Measurements from ENCODE around the gene DGKD.
"Not testable (repeated sequence)": the region's sequence is repeated elsewhere in the genome, so short reads cannot be mapped to it uniquely, and the experiment has no call there.

DGKD gene

DNA sequence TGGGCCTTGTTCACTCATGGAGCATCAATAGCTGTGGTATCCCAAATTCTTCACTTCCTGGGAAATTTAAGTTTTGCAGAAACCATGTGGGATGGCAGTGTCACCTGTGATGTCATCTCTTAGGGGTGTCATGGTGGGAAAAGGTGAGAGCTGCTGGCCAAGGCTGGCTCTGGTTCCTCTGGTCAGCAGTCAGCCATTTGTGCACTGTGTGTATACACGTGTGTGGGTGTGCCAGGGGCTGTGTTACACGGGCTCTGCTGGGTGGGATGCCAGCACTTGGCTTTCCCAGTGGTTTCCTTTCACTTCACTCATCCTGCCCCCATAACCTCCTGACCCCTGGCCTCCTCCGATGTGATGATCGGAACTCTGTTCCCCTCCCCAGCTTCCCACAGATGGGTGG, 25.4 kb upstream of the DGKD start:
- Mint-ChIP-seq H3K27ac (no peak overlapping the region), H3K4me1 (ENCODE audit: low read depth) (peaks cover 29% of the 10 kb centered on the region)

DNA sequence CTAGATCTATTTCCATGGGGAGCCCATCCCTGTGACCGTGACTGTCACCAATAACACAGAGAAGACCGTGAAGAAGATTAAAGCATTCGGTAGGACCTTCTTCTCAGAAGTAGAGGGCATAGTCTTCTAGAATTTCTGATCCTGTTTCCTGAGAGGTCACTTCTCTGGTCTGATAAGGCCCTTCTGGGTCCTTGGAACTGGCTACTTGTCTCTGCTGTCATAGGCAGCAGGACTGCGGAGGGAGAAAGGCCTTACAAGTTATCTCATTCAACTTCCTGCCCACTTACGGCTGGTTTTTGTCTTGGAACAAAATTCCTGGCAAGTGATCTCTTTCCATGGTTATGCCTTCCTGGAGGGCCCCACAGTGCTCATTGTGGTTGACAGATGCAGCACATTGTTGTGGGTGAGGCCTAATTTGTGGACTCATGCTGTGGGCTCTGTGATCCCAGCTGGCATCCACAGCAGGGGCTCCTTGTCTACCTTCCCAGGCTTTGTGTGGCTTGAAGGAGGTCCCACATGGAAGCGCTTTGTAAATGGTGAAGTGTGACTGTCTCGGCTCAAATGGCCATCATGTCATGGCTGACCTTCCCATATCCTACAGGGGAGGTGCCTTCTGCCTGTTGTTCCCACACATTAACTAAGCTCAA, 24.7 kb upstream of the DGKD start:
- H3K4me1 Mint-ChIP-seq (ENCODE audit: low read depth), result peaks cover 36% of the 10 kb centered on the region
- H3K36me3 Mint-ChIP-seq (ENCODE audit: low read depth), result no peaks in the 10 kb centered on the region
- H3K27ac Mint-ChIP-seq, result no peak overlapping the region
- H3K27me3 Mint-ChIP-seq, result no peaks in the 10 kb centered on the region
- H3K9me3 Mint-ChIP-seq, result no peaks in the 10 kb centered on the region
- H3K4me3 Mint-ChIP-seq, result no peak overlapping the region

More for the DNA sequence above, 25.4 kb upstream of the DGKD start:
- Mint-ChIP-seq H3K27me3 (no peaks in the 10 kb centered on the region), H3K36me3 (ENCODE audit: low read depth) (no peaks in the 10 kb centered on the region), H3K9me3 (no peaks in the 10 kb centered on the region), H3K4me3 (no peak overlapping the region)

DNA sequence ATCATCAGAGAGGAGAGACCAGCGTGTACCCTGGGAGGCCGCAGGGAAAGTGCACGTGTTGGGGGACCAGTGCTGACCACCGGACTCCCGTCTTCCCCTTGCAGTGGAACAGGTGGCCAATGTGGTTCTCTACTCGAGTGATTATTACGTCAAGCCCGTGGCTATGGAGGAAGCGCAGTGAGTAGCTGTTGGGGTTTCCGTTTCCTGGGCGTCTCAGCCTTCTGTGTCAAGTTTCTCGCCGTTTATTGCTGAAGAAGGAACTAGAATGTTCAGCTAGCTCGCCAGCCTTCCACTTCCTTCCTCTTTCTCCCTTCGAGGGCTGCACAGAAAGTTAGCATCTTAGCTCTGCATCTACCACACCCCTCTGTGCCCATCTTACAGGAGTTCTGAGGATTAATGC, 22.8 kb upstream of the DGKD start:
- H3K9me3 Mint-ChIP-seq, result no peaks in the 10 kb centered on the region
- H3K27ac Mint-ChIP-seq, result peak overlapping the region; percentile 90
- H3K27me3 Mint-ChIP-seq, result no peaks in the 10 kb centered on the region
- peaks cover 45% of the 10 kb centered on the region for H3K4me1 Mint-ChIP-seq (ENCODE audit: low read depth)
- H3K4me3 Mint-ChIP-seq, result peak overlapping the region; percentile 38
- H3K36me3 Mint-ChIP-seq (ENCODE audit: low read depth), result no peaks in the 10 kb centered on the region

DNA sequence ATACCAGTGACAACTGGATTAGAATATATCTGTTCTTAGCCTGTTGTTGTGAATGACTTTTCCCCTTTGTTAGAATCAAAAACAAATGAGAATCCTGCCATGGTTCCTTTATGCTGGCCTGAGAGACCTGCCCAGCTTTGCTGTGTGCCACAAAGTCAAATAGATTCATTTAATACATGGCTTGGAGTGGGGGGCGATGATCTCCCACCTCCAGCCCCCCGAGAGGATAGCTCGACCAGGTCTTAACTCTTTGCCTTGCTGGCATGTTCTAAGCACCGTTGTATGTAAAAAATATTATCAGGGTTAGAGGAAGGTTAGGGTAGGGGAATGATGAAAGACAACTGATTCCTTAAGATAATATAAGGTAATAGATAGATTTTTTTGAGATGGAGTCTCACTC, 22.2 kb upstream of the DGKD start:
- Mint-ChIP-seq H3K27me3 (no peaks in the 10 kb centered on the region), H3K4me3 (no peak overlapping the region), H3K27ac (peak overlapping the region; percentile 90), H3K36me3 (ENCODE audit: low read depth) (no peaks in the 10 kb centered on the region), H3K9me3 (no peaks in the 10 kb centered on the region), H3K4me1 (ENCODE audit: low read depth) (peaks cover 45% of the 10 kb centered on the region)

DNA sequence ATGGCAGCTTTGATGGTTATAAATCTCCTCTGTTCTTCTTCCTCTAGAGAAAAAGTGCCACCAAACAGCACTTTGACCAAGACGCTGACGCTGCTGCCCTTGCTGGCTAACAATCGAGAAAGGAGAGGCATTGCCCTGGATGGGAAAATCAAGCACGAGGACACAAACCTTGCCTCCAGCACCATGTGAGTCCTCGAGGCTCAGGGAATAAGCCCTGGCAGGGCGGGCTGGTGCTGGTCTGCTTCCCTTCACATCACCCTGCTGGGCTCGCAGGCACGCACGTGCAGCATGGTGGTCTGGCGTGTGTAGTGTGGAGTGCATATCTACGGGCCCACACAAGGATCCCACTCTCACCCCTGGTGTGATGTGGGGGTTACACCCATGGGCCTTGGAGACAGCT, 19.4 kb upstream of the DGKD start:
- Mint-ChIP-seq H3K4me3 (no peak overlapping the region), H3K27ac (no peak overlapping the region)

DNA sequence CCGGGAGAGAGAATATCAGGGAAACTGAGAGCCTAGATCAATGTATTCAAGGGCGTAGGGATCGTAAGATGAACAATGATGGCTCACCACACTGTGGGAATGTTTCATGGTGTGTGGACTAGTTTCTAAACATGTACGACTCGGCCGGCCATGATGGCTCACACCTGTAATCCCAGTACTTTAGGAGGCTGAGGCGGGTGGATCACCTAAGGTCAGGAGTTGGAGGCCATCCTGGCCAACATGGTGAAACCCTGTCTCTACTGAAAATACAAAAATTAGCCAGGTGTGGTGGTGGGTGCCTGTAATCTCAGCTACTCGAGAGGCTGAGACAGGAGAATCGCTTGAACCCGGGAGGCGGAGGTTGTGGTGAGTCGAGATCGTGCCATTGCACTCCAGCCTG, 18.2 kb upstream of the DGKD start:
- not testable (repeated sequence) for H3K27me3 Mint-ChIP-seq; H3K36me3 Mint-ChIP-seq (ENCODE audit: low read depth); H3K4me3 Mint-ChIP-seq; H3K9me3 Mint-ChIP-seq; H3K27ac Mint-ChIP-seq
- H3K4me1 Mint-ChIP-seq (ENCODE audit: low read depth), result peaks cover 44% of the 10 kb centered on the region

More for the DNA sequence above, 19.4 kb upstream of the DGKD start:
- no peaks in the 10 kb centered on the region for H3K36me3 Mint-ChIP-seq (ENCODE audit: low read depth)
- peaks cover 52% of the 10 kb centered on the region for H3K4me1 Mint-ChIP-seq (ENCODE audit: low read depth)
- H3K9me3 Mint-ChIP-seq, result no peaks in the 10 kb centered on the region
- no peaks in the 10 kb centered on the region for H3K27me3 Mint-ChIP-seq

DNA sequence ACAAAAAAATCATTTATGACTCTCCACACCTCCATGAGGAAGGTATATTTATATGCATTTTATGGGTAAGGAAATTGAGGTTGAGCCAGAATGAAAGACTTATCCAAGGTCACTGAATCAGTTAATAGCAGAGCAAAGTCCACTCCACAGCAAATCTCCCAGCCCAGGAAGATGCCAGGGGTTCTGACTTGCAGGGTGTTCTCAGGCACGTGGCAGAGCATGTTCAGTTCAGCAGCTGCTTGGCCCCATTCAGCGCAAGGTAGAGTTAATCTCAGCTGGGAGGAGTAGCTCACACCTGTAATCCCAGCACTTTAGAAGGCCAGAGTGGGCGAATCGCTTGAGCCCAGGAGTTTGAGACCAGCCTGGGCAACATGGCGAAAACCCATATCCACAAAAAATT, 17.8 kb upstream of the DGKD start:
- Mint-ChIP-seq H3K4me3 (no peak overlapping the region), H3K27ac (no peak overlapping the region), H3K27me3 (no peaks in the 10 kb centered on the region), H3K4me1 (ENCODE audit: low read depth) (peaks cover 39% of the 10 kb centered on the region), H3K9me3 (no peaks in the 10 kb centered on the region), H3K36me3 (ENCODE audit: low read depth) (no peaks in the 10 kb centered on the region)

DNA sequence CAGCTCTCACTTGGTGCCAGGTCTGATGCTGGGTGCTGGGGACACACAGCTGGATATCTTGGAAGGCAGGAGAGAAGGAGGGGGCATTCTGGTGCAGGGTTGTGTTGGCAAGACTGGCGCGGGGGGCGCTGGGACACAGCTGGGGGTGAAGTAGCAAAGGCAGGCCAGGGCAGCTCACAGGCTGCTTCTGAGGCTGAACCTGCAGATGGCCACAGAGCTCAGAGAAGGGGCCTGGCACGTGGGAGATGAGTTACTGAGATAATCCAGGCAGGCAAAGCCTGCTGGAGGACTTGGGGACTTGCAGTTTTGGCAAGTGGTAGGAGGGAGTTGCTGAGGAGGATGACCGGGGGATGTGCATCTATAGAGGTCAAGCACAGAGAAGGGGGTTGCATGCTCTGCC, 16.2 kb upstream of the DGKD start:
- no peak overlapping the region for H3K27ac Mint-ChIP-seq
- H3K4me1 Mint-ChIP-seq (ENCODE audit: low read depth), result peaks cover 31% of the 10 kb centered on the region
- no peaks in the 10 kb centered on the region for H3K9me3 Mint-ChIP-seq
- no peaks in the 10 kb centered on the region for H3K27me3 Mint-ChIP-seq
- H3K36me3 Mint-ChIP-seq (ENCODE audit: low read depth), result no peaks in the 10 kb centered on the region
- H3K4me3 Mint-ChIP-seq, result no peak overlapping the region

DNA sequence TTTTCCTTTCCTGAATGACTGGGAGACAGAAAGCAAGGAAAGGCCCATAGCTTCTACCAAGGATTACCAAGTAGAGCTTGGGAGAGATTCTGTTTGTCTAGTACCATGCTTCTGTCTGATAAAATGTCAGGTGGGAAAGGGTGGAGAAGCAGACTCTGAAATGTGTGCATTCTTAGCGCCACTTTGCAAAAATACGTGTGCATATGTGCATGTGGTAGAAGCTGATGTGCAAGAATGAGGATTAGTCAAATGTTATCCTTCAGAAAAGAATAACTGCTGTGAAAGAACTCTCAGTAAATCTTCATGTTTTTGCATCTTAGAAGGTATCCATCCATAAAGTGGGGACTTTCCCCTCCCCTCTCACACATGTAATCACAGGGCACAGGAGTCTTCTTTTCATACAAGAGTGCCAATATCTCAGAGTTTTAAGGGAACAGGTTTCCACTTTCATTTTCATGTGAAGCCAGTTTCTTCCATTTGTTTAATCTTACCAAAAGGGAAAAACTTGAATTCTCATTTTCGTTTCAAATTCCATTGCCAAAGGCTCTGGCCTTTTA, 15.4 kb upstream of the DGKD start:
- H3K4me1 Mint-ChIP-seq (ENCODE audit: low read depth), result peaks cover 26% of the 10 kb centered on the region
- H3K9me3 Mint-ChIP-seq, result no peaks in the 10 kb centered on the region
- H3K27me3 Mint-ChIP-seq, result no peaks in the 10 kb centered on the region
- no peak overlapping the region for H3K4me3 Mint-ChIP-seq
- no peak overlapping the region for H3K27ac Mint-ChIP-seq
- no peaks in the 10 kb centered on the region for H3K36me3 Mint-ChIP-seq (ENCODE audit: low read depth)

DNA sequence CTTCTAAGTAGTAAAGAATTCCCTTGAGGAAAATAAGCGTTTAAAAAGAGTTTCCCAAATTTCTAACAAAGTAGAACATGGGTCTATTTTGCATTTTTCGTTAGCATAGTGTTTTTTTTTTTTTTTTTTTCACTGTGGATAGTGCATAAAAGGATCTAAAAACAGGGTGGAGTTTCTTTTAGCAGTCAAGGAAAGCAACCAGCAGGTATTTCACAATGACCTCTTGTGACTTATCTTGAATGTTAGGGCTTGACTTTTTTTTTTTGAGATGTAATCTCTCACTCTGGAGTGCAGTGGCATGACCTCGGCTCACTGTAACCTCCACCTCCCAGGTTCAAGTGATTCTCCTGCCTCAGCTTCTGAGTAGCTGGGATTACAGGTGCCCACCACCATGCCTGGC, 14.9 kb upstream of the DGKD start:
- Mint-ChIP-seq H3K4me1 (ENCODE audit: low read depth) (peaks cover 21% of the 10 kb centered on the region), H3K9me3 (no peaks in the 10 kb centered on the region), H3K27me3 (no peaks in the 10 kb centered on the region), H3K36me3 (ENCODE audit: low read depth) (no peaks in the 10 kb centered on the region), H3K4me3 (no peak overlapping the region), H3K27ac (no peak overlapping the region)

DNA sequence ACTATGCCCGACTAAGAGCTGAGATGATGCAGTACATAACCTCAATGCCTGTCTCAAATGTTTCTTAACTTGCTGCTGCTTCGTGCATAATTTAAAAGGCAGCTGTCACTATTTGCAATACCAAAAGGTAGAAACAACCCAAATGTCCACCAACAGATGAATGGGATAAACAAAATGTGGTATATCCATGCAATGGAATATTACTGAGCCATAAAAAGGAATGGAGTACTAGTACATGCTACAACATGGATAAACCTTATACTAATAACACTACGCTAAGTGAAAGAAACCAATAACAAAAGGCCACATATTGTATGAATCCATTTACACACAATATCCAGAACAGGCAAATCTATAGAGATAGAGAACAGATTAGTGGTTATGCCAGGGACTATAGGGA, 13.0 kb upstream of the DGKD start:
- H3K4me3 Mint-ChIP-seq, result no peak overlapping the region
- H3K4me1 Mint-ChIP-seq (ENCODE audit: low read depth), result peaks cover 10% of the 10 kb centered on the region
- no peaks in the 10 kb centered on the region for H3K27me3 Mint-ChIP-seq
- no peaks in the 10 kb centered on the region for H3K36me3 Mint-ChIP-seq (ENCODE audit: low read depth)
- H3K27ac Mint-ChIP-seq, result no peak overlapping the region
- no peaks in the 10 kb centered on the region for H3K9me3 Mint-ChIP-seq

DNA sequence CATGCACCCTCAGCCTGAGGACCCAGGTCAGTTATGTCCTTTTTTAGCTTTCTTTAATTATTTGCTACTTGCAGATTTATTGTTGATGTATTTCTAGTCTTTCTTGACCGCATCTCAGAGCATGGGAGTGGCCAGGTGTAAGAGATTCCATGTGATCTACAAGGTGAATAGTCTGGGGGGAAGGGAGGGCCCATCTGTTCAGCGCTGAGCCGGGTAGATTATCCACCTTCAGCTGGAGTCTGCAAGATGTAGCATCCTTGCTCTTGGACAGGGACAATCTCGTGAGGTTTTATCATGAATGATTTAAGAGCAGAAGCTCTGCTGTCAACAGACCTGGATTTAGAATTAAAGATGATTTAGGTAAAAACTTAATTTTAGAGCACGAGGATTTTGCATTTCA, 12.0 kb upstream of the DGKD start:
- H3K36me3 Mint-ChIP-seq (ENCODE audit: low read depth), result no peaks in the 10 kb centered on the region
- H3K4me1 Mint-ChIP-seq (ENCODE audit: low read depth), result peaks cover 13% of the 10 kb centered on the region
- H3K4me3 Mint-ChIP-seq, result no peak overlapping the region
- no peaks in the 10 kb centered on the region for H3K27me3 Mint-ChIP-seq
- peak overlapping the region; percentile 31 for H3K27ac Mint-ChIP-seq
- no peaks in the 10 kb centered on the region for H3K9me3 Mint-ChIP-seq

DNA sequence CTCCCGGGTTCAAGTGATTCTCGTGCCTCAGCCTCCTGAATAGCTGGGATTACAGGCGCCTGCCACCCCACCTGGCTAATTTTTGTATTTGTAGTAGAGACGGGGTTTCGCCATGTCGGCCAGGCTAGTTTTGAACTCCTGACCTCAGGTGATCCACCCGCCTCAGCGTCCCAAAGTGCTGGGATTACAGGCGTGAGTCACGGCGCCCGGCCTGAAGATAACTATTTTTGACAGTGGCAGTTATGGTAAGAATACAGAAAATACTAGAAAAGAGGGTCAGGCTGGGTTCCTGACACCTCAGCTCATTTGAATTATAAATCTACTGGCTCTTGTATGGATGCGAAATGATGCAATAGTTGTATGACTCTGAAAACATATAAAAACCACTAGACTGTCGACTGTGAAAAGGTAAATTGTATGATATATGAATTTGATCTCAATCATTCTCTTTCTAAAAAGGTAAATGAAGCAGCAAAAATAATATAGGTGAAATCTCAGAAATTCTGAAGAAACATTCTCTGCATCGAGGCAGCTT, 11.1 kb upstream of the DGKD start:
- H3K9me3 Mint-ChIP-seq, result no peaks in the 10 kb centered on the region
- peaks cover 15% of the 10 kb centered on the region for H3K4me1 Mint-ChIP-seq (ENCODE audit: low read depth)

DNA sequence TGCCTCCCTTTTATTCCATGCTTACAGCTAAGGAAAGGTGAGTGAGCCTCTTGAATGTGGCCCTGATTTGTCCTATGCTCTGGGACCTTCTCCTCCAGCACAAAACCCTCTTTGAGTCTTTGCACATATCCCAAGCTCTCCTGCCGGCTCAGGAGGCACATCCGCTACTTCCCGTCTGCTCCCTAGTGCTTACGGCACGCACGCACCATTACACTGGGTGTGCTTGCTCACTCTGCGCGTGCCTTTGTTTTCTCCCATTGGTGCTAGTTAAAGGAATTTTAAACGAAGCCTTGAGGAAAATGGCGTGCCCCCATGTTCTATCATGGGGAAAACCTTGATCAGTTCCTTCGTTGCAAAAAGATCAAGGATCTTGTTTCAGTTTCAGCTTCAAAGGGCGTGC, 7.9 kb upstream of the DGKD start:
- no peaks in the 10 kb centered on the region for H3K27me3 Mint-ChIP-seq
- no peaks in the 10 kb centered on the region for H3K36me3 Mint-ChIP-seq (ENCODE audit: low read depth)
- H3K4me1 Mint-ChIP-seq (ENCODE audit: low read depth), result peaks cover 37% of the 10 kb centered on the region
- H3K27ac Mint-ChIP-seq, result no peak overlapping the region
- no peak overlapping the region for H3K4me3 Mint-ChIP-seq
- H3K9me3 Mint-ChIP-seq, result no peaks in the 10 kb centered on the region

More for the DNA sequence above, 11.1 kb upstream of the DGKD start:
- no peaks in the 10 kb centered on the region for H3K27me3 Mint-ChIP-seq
- H3K36me3 Mint-ChIP-seq (ENCODE audit: low read depth), result no peaks in the 10 kb centered on the region
- H3K4me3 Mint-ChIP-seq, result no peak overlapping the region
- H3K27ac Mint-ChIP-seq, result no peak overlapping the region

DNA sequence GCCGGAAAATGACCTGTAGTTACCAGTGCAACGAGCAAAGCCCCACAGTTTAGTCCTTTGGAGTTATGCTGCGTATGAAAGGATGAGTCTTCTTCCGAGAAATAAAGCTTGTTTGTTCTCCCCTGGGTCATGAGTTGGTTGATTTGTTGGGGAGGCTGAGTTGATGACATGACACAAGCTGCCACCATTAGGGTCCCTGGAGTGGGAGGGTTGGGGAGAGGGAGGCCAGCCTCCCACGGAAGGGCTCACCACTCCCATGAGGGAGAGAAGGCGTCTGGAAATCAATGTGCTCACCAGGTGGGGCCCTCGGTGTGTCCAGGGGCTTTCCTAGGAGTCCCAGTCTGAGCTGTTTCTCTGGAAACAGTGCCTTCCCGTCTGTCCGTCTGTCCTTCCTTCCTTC, 7.4 kb upstream of the DGKD start:
- no peak overlapping the region for H3K4me3 Mint-ChIP-seq
- no peaks in the 10 kb centered on the region for H3K27me3 Mint-ChIP-seq
- H3K4me1 Mint-ChIP-seq (ENCODE audit: low read depth), result peaks cover 40% of the 10 kb centered on the region
- no peak overlapping the region for H3K27ac Mint-ChIP-seq
- H3K9me3 Mint-ChIP-seq, result no peaks in the 10 kb centered on the region
- H3K36me3 Mint-ChIP-seq (ENCODE audit: low read depth), result no peaks in the 10 kb centered on the region

All from stimulated activated naive CD8-positive, alpha-beta T cell treated with anti-CD3 and anti-CD28 coated beads, Interleukin-15, Interleukin-2, amounts not matched to agents 100 ng/mL and 50 ng/mL, for 24 hours (primary cell).